Umbilical cord (tissue), 2 donors: ENCODE results near the gene GALK1. TPM values are rescaled to one million over a fixed set of nuclear protein-coding genes. Genes with fewer than 3 reads are reported as not detected.

Source experiments
- DNase-seq: peaks from one replicate; pipeline ENCODE4 v3.0.0-alpha.2; 2015; ENCODE audit warnings: low spot score
- total RNA-seq: library from RNA; depleted of rRNA; stranded (reverse); fragments of >200 nt; gene quantifications from one replicate; pipeline ENCODE4 v1.2.3, GENCODE V29; 2014; ENCODE audit warnings: low replicate concordance; ENCODE audit not compliant: insufficient read depth

GALK1 gene
- total RNA-seq, 1 donor from 2014 or later, result 31.5 TPM

- DNase-seq, result no peak
Measured at GRCh38 chr17:75725504-75725903, 39.5 kb downstream of the GALK1 start.

GRCh38 chr17:75724016-75725003 is 40.7 kb downstream of the GALK1 start:
- DNase-seq, result no peak

GRCh38 chr17:75723171-75723930 is 41.6 kb downstream of the GALK1 start:
- peak; percentile 15 for DNase-seq

GRCh38 chr17:75722542-75723095 is 42.4 kb downstream of the GALK1 start:
- DNase-seq, result no peak

GRCh38 chr17:75722076-75722475 is 42.9 kb downstream of the GALK1 start:
- DNase-seq, result peak; percentile 18

GRCh38 chr17:75721463-75722011 is 43.5 kb downstream of the GALK1 start:
- DNase-seq, result no peak

- DNase-seq, result peak; percentile 68
Measured at GRCh38 chr17:75720656-75721462, 44.1 kb downstream of the GALK1 start, which contains the start of gene ITGB4. Gene ITGB4, plus strand, starts transcription at chr17:75721459. Its CDS starts 3,245 bp downstream, at chr17:75724704.

- no peak for DNase-seq
Measured at GRCh38 chr17:75719732-75720131, 45.3 kb downstream of the GALK1 start.

- no peak for DNase-seq
Measured at GRCh38 chr17:75712446-75712845, 52.5 kb downstream of the GALK1 start.

Other genes with a start within 250 kb of the GALK1 start
- gene CASKIN2, start 249.7 kb downstream of the GALK1 start, total RNA-seq, result 12.3 TPM
- 12.3 TPM for gene TSEN54, start 248.7 kb downstream of the GALK1 start, total RNA-seq
- 14.7 TPM for gene LLGL2, start 239.5 kb downstream of the GALK1 start, total RNA-seq
- gene MYO15B, start 177.4 kb downstream of the GALK1 start, total RNA-seq, result 81.4 TPM
- 8.7 TPM for gene SMIM5, start 131.8 kb downstream of the GALK1 start, total RNA-seq
- gene RECQL5, start 98.0 kb downstream of the GALK1 start, total RNA-seq, result 18.3 TPM
- gene SAP30BP, start 97.9 kb downstream of the GALK1 start, total RNA-seq, result 27.4 TPM
- 28.4 TPM for gene ITGB4, start 43.7 kb downstream of the GALK1 start, total RNA-seq
- 7.5 TPM for gene UNK, start 19.6 kb upstream of the GALK1 start, total RNA-seq
- 8.9 TPM for gene UNC13D, start 79.2 kb upstream of the GALK1 start, total RNA-seq
- gene WBP2, start 90.1 kb upstream of the GALK1 start, total RNA-seq, result 13.7 TPM
- gene TRIM47, start 113.4 kb upstream of the GALK1 start, total RNA-seq, result 18.8 TPM
- gene TRIM65, start 131.8 kb upstream of the GALK1 start, total RNA-seq, result 13.0 TPM
- 34.2 TPM for gene MRPL38, start 139.7 kb upstream of the GALK1 start, total RNA-seq
- gene FBF1, start 175.8 kb upstream of the GALK1 start, total RNA-seq, result 6.7 TPM
- 53.0 TPM for gene ACOX1, start 214.0 kb upstream of the GALK1 start, total RNA-seq
- not detected for gene TEN1, start 214.0 kb upstream of the GALK1 start, total RNA-seq
- not detected for gene CDK3, start 235.7 kb upstream of the GALK1 start, total RNA-seq